Prostate gland (tissue), 2 donors: ENCODE results near the gene TRAF7.

Source experiments
- POLR2A ChIP-seq: fragments of 450-650 bp; IDR thresholded peaks from one replicate; pipeline ENCODE4 v1.6.1; 2016; ENCODE audit warnings: antibody characterized with exemption, mild to moderate bottlenecking
- TF ChIP-seq, protein P1 (sequence below), 4 experiments: fragments of 200-600 bp in 2 of 4; fragments of 450-650 bp in 2 of 4; sonication (generic) in 2 of 4; IDR thresholded peaks; 1 replicate in 3 of 4; 2 replicates in 1 of 4; pipeline ENCODE4 v1.5.1; 2016 to 2019; ENCODE audit warnings: antibody characterized with exemption in 4 of 4, mild to moderate bottlenecking in 2 of 4, moderate library complexity in 2 of 4

DNA sequence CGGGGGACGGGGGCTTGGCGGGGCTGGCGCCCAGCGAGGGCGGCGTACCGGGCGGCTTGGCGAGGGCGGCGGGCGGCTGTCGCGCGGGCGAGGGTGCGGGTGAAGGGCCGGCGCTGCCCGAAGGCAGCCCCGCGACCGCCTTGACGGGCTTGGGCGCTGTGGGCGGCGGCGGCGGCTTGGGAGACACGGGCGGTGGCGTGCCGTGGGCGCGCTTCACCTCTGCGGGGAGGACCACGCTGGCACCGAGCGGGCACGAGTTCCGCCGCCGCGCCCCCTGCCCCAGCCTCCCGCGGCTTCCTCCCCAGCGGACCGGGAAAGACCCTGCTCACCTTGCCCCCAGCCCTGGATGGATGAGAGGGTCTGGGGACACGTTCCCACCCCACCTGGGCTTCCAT is 23.5 kb downstream of the TRAF7 start:
- TF ChIP-seq, protein P1, sequence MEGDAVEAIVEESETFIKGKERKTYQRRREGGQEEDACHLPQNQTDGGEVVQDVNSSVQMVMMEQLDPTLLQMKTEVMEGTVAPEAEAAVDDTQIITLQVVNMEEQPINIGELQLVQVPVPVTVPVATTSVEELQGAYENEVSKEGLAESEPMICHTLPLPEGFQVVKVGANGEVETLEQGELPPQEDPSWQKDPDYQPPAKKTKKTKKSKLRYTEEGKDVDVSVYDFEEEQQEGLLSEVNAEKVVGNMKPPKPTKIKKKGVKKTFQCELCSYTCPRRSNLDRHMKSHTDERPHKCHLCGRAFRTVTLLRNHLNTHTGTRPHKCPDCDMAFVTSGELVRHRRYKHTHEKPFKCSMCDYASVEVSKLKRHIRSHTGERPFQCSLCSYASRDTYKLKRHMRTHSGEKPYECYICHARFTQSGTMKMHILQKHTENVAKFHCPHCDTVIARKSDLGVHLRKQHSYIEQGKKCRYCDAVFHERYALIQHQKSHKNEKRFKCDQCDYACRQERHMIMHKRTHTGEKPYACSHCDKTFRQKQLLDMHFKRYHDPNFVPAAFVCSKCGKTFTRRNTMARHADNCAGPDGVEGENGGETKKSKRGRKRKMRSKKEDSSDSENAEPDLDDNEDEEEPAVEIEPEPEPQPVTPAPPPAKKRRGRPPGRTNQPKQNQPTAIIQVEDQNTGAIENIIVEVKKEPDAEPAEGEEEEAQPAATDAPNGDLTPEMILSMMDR (IDR thresholded peaks at IDR 0.05): no peak
- TF ChIP-seq POLR2A: no peak
